HG03103 (cell line): Measurements from ENCODE around the gene SLITRK4.

Source experiments
- ATAC-seq: cut with Tn5 transposase; IDR thresholded peaks from one replicate; pipeline ENCODE4 v1.9.1; 2021; ENCODE audit warnings: low read depth; ENCODE audit not compliant: unreplicated experiment

Gene SLITRK4

GRCh38 chrX:143635915-143636314, at the start of gene SLITRK4:
TSS of gene SLITRK4 (minus strand) at chrX:143636101. CDS start at chrX:143631108, 4,993 bp downstream.
- no peak for ATAC-seq

- ATAC-seq, result no peak
Measured at GRCh38 chrX:143683486-143683885, 47.6 kb upstream of the SLITRK4 start.

GRCh38 chrX:143674926-143675325, 39.0 kb upstream of the SLITRK4 start:
- ATAC-seq, result no peak

- ATAC-seq, result no peak
Measured at GRCh38 chrX:143669395-143669794, 33.5 kb upstream of the SLITRK4 start.

GRCh38 chrX:143664302-143664701, 28.4 kb upstream of the SLITRK4 start:
- no peak for ATAC-seq

- no peak for ATAC-seq
Measured at GRCh38 chrX:143663755-143664154, 27.9 kb upstream of the SLITRK4 start.

- ATAC-seq, result no peak
Measured at GRCh38 chrX:143661286-143661685, 25.4 kb upstream of the SLITRK4 start.

GRCh38 chrX:143648705-143649104, 12.8 kb upstream of the SLITRK4 start:
- no peak for ATAC-seq

GRCh38 chrX:143642426-143642825, 6.5 kb upstream of the SLITRK4 start:
- ATAC-seq, result no peak

GRCh38 chrX:143636831-143637230, 930 bp upstream of the SLITRK4 start:
- no peak for ATAC-seq

GRCh38 chrX:143634663-143635455, 1.0 kb downstream of the SLITRK4 start:
- no peak for ATAC-seq

GRCh38 chrX:143634309-143634662, 1.6 kb downstream of the SLITRK4 start:
- no peak for ATAC-seq

GRCh38 chrX:143633461-143634308, 2.2 kb downstream of the SLITRK4 start:
- no peak for ATAC-seq

GRCh38 chrX:143632625-143633410, 3.1 kb downstream of the SLITRK4 start:
- no peak for ATAC-seq

- no peak for ATAC-seq
Measured at GRCh38 chrX:143623657-143624056, 12.2 kb downstream of the SLITRK4 start.

GRCh38 chrX:143621276-143621675, 14.6 kb downstream of the SLITRK4 start:
- no peak for ATAC-seq

GRCh38 chrX:143615851-143616250, 20.1 kb downstream of the SLITRK4 start:
- ATAC-seq, result no peak

- ATAC-seq, result no peak
Measured at GRCh38 chrX:143601809-143602208, 34.1 kb downstream of the SLITRK4 start.

- ATAC-seq, result no peak
Measured at GRCh38 chrX:143581240-143581639, 54.7 kb downstream of the SLITRK4 start.

GRCh38 chrX:143580266-143580665, 55.6 kb downstream of the SLITRK4 start:
- no peak for ATAC-seq
